H9 (cell line): ENCODE results near the gene GNG3. TPM values are rescaled to one million over a fixed set of nuclear protein-coding genes. Genes with fewer than 3 reads are reported as not detected.

Experiments used
- DNase-seq: peaks from one replicate; pipeline ENCODE4 v3.0.0-alpha.2; 2017
- H2AFZ ChIP-seq: one replicate; pipeline ENCODE4 v1.6.1; 2013; ENCODE audit warnings: mild to moderate bottlenecking, low read length, control low read depth, moderate library complexity
- H2AK5ac ChIP-seq: 2 replicates; pipeline ENCODE4 v1.6.1; 2013; ENCODE audit warnings: low read length, control low read depth, mixed read lengths; ENCODE audit not compliant: insufficient read length
- H2BK120ac ChIP-seq: one replicate; pipeline ENCODE4 v1.6.1; 2013; ENCODE audit warnings: low read depth, mild to moderate bottlenecking, low read length, control low read depth, inconsistent platforms; ENCODE audit not compliant: poor library complexity, severe bottlenecking
- H2BK12ac ChIP-seq: 2 replicates; pipeline ENCODE4 v1.6.1; 2013; ENCODE audit warnings: low read length, control low read depth, mixed read lengths, low read depth; ENCODE audit not compliant: insufficient read length
- H2BK15ac ChIP-seq: 2 replicates; pipeline ENCODE4 v1.6.1; 2013; ENCODE audit warnings: low read depth, low read length, control low read depth
- H2BK20ac ChIP-seq: one replicate; pipeline ENCODE4 v1.6.1; 2013; ENCODE audit warnings: low read depth, mild to moderate bottlenecking, low read length, control low read depth, inconsistent platforms; ENCODE audit not compliant: poor library complexity, severe bottlenecking
- H2BK5ac ChIP-seq: 2 replicates; pipeline ENCODE4 v1.6.1; 2013; ENCODE audit warnings: low read length, control low read depth, mixed read lengths; ENCODE audit not compliant: insufficient read length
- H3K14ac ChIP-seq: 2 replicates; pipeline ENCODE4 v1.6.1; 2013; ENCODE audit warnings: low read length, control low read depth; ENCODE audit not compliant: insufficient read depth
- H3K18ac ChIP-seq: 2 replicates; pipeline ENCODE4 v1.6.1; 2013; ENCODE audit warnings: low read depth, mild to moderate bottlenecking, mixed read lengths, low read length, control low read depth; ENCODE audit not compliant: insufficient read length
- H3K23ac ChIP-seq: 2 replicates; pipeline ENCODE4 v1.6.1; 2013; ENCODE audit warnings: low read length, control low read depth, mixed read lengths, low read depth; ENCODE audit not compliant: insufficient read length
- H3K23me2 ChIP-seq: 2 replicates; pipeline ENCODE4 v1.6.1; 2013; ENCODE audit warnings: low read depth, mild to moderate bottlenecking, mixed read lengths, low read length, control low read depth; ENCODE audit not compliant: insufficient read length, poor library complexity, severe bottlenecking
- H3K27ac ChIP-seq: 2 replicates; pipeline ENCODE4 v1.5.1; 2013; ENCODE audit warnings: low read length, control low read depth, mixed read lengths, low read depth; ENCODE audit not compliant: insufficient read length
- H3K27me3 ChIP-seq: 2 replicates; pipeline ENCODE4 v1.6.1; 2013; ENCODE audit warnings: low read length, control low read depth, inconsistent platforms; ENCODE audit not compliant: insufficient read depth
- H3K4ac ChIP-seq: 2 replicates; pipeline ENCODE4 v1.6.1; 2013; ENCODE audit warnings: low read depth, mild to moderate bottlenecking, control low read depth, inconsistent platforms, low read length, moderate library complexity
- H3K4me1 ChIP-seq: 2 replicates; pipeline ENCODE4 v1.6.1; 2013; ENCODE audit warnings: low read length, control low read depth, inconsistent platforms; ENCODE audit not compliant: insufficient read depth
- H3K4me2 ChIP-seq: 2 replicates; pipeline ENCODE4 v1.6.1; 2013; ENCODE audit warnings: low read length, control low read depth, mixed read lengths; ENCODE audit not compliant: insufficient read length, insufficient read depth
- H3K56ac ChIP-seq: 2 replicates; pipeline ENCODE4 v1.6.1; 2013; ENCODE audit warnings: low read depth, mild to moderate bottlenecking, mixed read lengths, low read length, control low read depth; ENCODE audit not compliant: insufficient read length
- H3K79me1 ChIP-seq: 2 replicates; pipeline ENCODE4 v1.6.1; 2013; ENCODE audit warnings: low read depth, mild to moderate bottlenecking, moderate library complexity, low read length, control low read depth, inconsistent platforms; ENCODE audit not compliant: insufficient read depth, poor library complexity, severe bottlenecking
- H3K79me2 ChIP-seq: 2 replicates; pipeline ENCODE4 v1.6.1; 2013; ENCODE audit warnings: low read length, control low read depth, inconsistent platforms; ENCODE audit not compliant: insufficient read depth
- H3K9ac ChIP-seq: 2 replicates; pipeline ENCODE4 v1.6.1; 2013; ENCODE audit warnings: low read length, control low read depth, mixed read lengths; ENCODE audit not compliant: insufficient read length; ENCODE audit errors: extremely low read depth
- H3K9me3 ChIP-seq: one replicate; pipeline ENCODE4 v1.6.1; 2013; ENCODE audit warnings: low read depth, low read length, inconsistent platforms; ENCODE audit not compliant: control insufficient read depth
- H3T11ph ChIP-seq: one replicate; pipeline ENCODE4 v1.6.1; 2013; ENCODE audit warnings: mild to moderate bottlenecking, low read length, control low read depth, inconsistent platforms
- H4K20me1 ChIP-seq: one replicate; pipeline ENCODE4 v1.6.1; 2013; ENCODE audit not compliant: control insufficient read depth, insufficient read length, insufficient read depth
- H4K5ac ChIP-seq: 2 replicates; pipeline ENCODE4 v1.6.1; 2013; ENCODE audit warnings: low read depth, mild to moderate bottlenecking, mixed read lengths, low read length, control low read depth; ENCODE audit not compliant: insufficient read length
- H4K8ac ChIP-seq: replicated peaks from 2 replicates; pipeline ENCODE4 v1.6.1; 2013; ENCODE audit warnings: low read length, control low read depth, mixed read lengths, low read depth; ENCODE audit not compliant: insufficient read length
- H4K91ac ChIP-seq: 2 replicates; pipeline ENCODE4 v1.6.1; 2013; ENCODE audit warnings: low read depth, mild to moderate bottlenecking, moderate library complexity, mixed read lengths, low read length, control low read depth; ENCODE audit not compliant: insufficient read length
- H3K27ac Mint-ChIP-seq, 3 experiments: 2 replicates in 2 of 3; 3 replicates in 1 of 3; pipeline ENCODE4 v1.8.0; 2020 to 2021; ENCODE audit warnings: mixed read lengths in 3 of 3, mild to moderate bottlenecking in 1 of 3, moderate library complexity in 1 of 3
- H3K27me3 Mint-ChIP-seq: 2 replicates; pipeline ENCODE4 v1.8.0; 2021; ENCODE audit warnings: low read depth, mild to moderate bottlenecking, moderate library complexity, mixed read lengths
- H3K36me3 Mint-ChIP-seq, 3 experiments: 2 replicates in 2 of 3; 3 replicates in 1 of 3; pipeline ENCODE4 v1.8.0; 2020 to 2021; ENCODE audit warnings: low read depth in 3 of 3, mixed read lengths in 3 of 3; ENCODE audit not compliant: insufficient read depth in 1 of 3
- H3K4me1 Mint-ChIP-seq, 2 experiments: 2 replicates each; pipeline ENCODE4 v1.8.0; 2020; ENCODE audit warnings: mixed read lengths in 2 of 2
- H3K4me3 Mint-ChIP-seq, 2 experiments: 2 replicates in 1 of 2; 3 replicates in 1 of 2; pipeline ENCODE4 v1.8.0; 2020 to 2021; ENCODE audit warnings: mild to moderate bottlenecking in 2 of 2, mixed read lengths in 2 of 2, moderate library complexity in 1 of 2
- H3K9me3 Mint-ChIP-seq, 2 experiments: 2 replicates in 1 of 2; 3 replicates in 1 of 2; pipeline ENCODE4 v1.8.0; 2020; ENCODE audit warnings: mild to moderate bottlenecking in 2 of 2, mixed read lengths in 2 of 2, moderate library complexity in 1 of 2
- CTCF ChIP-seq: fragments of 200-600 bp; sonication (generic); conservative IDR thresholded peaks from 3 replicates; pipeline ENCODE4 v1.8.0; 2021; ENCODE audit warnings: antibody characterized with exemption, mild to moderate bottlenecking
- WGBS: extraction: QIAGEN DNeasy Blood & Tissue Kit; methylation state at CpG from one replicate; pipeline ENCODE4 v1.1.7; 2013; ENCODE audit warnings: missing lambda C conversion rate, low lambda C conversion rate, mixed read lengths; ENCODE audit not compliant: insufficient read length; ENCODE audit errors: extremely low coverage; 5-methylcytosine and 5-hydroxymethylcytosine counted together
- total RNA-seq: library from RNA; stranded (reverse); gene quantifications from 2 replicates; pipeline ENCODE4 v1.2.1, GENCODE V29; 2021

Gene GNG3
- total RNA-seq, 1 experiment from 2014 or later = 3.2 TPM

GRCh38 chr11:62678433-62678769, 29.1 kb upstream of the GNG3 start:
- Histone ChIP-seq H2BK20ac (no peak overlapping the region), H3K27ac (no peak overlapping the region), H3K4me1 (no peaks in the 10 kb centered on the region), H2BK12ac (no peak overlapping the region), H2AFZ (no peak overlapping the region), H3K4ac (no peak overlapping the region), H3K23me2 (peaks cover 8% of the 10 kb centered on the region), H3K27me3 (no peaks in the 10 kb centered on the region), H4K20me1 (no peaks in the 10 kb centered on the region), H3K9me3 (no peaks in the 10 kb centered on the region), H2BK120ac (no peak overlapping the region), H4K5ac (no peak overlapping the region), H2AK5ac (no peak overlapping the region), H4K91ac (no peak overlapping the region), H3K79me2 (no peaks in the 10 kb centered on the region), H3K14ac (peak overlapping the region; percentile 66), H2BK15ac (no peak overlapping the region), H3K79me1 (no peaks in the 10 kb centered on the region), H3K18ac (peak overlapping the region; percentile 72), H2BK5ac (no peak overlapping the region), H4K8ac (no peak overlapping the region), H3K56ac (no peak overlapping the region), H3T11ph (no peak overlapping the region), H3K4me2 (peak overlapping the region; percentile 79), H3K9ac (peak overlapping the region; percentile 86), H3K23ac (no peak overlapping the region)
- Mint-ChIP-seq H3K4me3 (peak overlapping the region; percentile 85 to 92), H3K36me3 (peaks cover 17 to 41% (median 39%) of the 10 kb centered on the region in 3 experiments; a peak in 6 of 7 replicates), H3K27ac (peak overlapping the region; percentile 22 to 96 (median 70); a peak in 4 of 7 replicates), H3K27me3 (no peaks in the 10 kb centered on the region), H3K4me1 (peaks cover 15 to 20% of the 10 kb centered on the region in 2 experiments), H3K9me3 (0 out of 5 replicates have a peak, but pooled peaks cover 0 to 2% of the 10 kb centered on the region in 2 experiments)
- WGBS = no CpG with 5 or more reads among the region's 16 CpGs
- TF ChIP-seq CTCF = no peak
- DNase-seq = no peak
